ENCODE measurements around the gene CCDC148.

CCDC148 gene

DNA sequence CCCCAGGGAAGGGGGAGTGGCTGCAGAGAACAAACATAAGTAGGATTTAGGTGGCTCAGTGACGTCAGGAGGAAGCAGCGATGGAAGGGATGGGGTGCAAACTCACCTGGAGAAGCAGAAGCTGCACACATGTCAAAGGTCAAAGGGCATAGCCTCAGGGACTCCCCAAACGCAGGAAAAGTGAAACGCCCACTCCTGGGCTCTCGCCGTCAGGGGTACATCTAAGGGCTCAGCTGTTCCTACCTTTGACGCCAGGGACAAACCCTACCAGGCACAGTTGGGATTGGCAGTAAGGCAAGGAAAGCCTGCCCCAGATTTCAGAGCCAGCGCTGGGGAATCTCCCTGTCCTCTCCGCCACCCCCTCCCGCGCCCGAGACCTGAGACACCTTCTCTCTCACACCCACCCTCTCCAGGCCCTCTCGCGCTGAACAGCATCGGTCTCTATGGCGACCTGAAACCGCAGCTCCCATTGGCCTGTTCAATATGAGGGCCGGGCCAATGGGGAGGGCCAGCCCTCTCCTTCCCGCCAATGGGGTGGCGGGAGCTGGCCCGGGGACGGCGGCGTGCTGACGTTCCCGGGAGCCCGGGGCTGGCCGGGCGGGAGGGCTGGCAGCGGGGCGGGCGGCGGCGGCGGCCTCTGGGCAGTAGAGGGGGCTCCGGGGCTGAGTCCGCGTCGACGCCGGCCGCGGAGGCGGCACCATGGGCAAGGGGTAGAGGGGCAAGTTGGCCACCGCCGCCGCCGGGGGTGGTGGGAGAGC is at the start of gene CCDC148, which contains the start of gene PKP4:
Gene CCDC148 (minus strand): TSS at position 445 of the 758 bp plus-strand sequence. CDS start 314 bp downstream, at position 131.
Gene PKP4 (plus strand): TSS at position 644 of the 758 bp plus-strand sequence. CDS start 76,233 bp downstream, outside the sequence.
- peak; percentile 94 for ATAC-seq

DNA sequence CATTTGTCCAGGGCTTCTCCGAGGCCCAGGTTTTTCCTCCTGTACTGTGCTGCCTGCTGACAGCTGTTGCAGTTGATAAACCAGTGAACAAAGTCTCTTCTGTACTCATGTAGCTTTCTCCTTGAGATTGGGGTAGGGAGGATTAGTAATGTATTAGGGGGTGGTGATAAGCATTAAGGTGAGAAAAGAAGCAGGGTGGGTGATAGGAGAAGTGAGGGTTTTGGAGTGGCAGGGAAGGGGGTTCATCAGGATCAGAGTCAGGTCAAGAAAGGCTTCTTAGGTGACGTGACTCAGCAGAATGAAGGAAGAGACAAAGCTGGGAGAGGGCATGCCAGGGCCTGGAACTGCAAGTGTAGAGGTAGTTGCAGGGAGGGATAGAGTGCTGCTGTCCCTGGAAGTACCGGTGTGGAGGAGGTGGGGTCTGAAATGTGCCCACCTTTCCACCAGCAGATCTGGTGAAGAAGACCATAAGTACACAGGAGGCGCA is 48.9 kb upstream of the CCDC148 start:
- Mint-ChIP-seq H3K27me3 (no peaks in the 10 kb centered on the region), H3K9me3 (no peaks in the 10 kb centered on the region), H3K4me3 (no peak overlapping the region), H3K4me1 (peaks cover 6% of the 10 kb centered on the region), H3K27ac (no peak overlapping the region)
- no peak for DNase-seq
- ATAC-seq: no peak

More for the DNA sequence above, at the start of gene CCDC148, which contains the start of gene PKP4:
- Mint-ChIP-seq H3K4me1 (peaks cover 35% of the 10 kb centered on the region), H3K9me3 (no peaks in the 10 kb centered on the region), H3K27me3 (peaks cover 21% of the 10 kb centered on the region), H3K27ac (peak within 1 kb of the TSS; percentile 38 to 94), H3K4me3 (peak within 1 kb of the TSS; percentile 90)
- DNase-seq: peak; percentile 85 to 93

DNA sequence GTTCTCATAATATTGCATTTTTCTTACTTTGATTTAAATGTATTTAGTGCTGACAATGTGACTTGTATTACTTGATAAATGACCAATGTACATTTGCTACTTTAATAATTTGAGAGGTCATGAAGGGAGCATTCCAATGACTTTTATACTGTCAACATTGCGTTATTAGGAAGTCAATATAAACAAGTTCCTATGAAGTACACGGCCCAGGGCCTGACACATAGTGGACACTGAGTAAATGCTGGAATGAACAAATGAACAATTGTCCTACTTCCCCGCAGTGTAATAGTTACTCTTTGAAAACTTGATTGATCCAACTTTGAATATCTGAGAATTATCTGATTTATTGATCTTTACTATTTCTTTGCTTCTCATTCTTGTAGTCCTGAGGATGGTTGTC is 47.5 kb upstream of the CCDC148 start:
- ATAC-seq (no peak), DNase-seq (no peak)
- no peaks in the 10 kb centered on the region for H3K9me3 Mint-ChIP-seq
- H3K4me1 Mint-ChIP-seq: peaks cover 6% of the 10 kb centered on the region
- H3K27me3 Mint-ChIP-seq: no peaks in the 10 kb centered on the region
- H3K27ac Mint-ChIP-seq: no peak overlapping the region
- no peak overlapping the region for H3K4me3 Mint-ChIP-seq

DNA sequence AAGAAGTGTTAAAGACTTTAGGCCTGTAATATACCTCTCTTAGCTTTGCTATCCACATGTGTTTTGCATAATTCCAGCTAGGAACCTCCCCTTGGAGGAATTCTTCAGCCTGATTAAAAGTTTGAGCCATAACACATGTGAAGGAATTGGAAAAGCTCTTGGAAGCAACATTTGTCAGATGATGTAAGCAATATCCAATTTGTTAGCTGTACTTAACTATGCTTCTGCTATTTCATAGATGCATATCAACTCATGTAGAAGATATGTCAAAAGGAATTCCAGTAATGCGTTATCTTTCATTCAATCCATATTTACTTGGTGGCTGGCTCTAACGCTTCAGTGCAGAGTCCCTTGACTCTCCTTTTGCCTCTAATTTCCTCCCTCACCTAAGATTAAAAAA is 46.4 kb upstream of the CCDC148 start:
- peaks cover 6% of the 10 kb centered on the region for H3K4me1 Mint-ChIP-seq
- DNase-seq (no peak), ATAC-seq (no peak)
- H3K27me3 Mint-ChIP-seq: no peaks in the 10 kb centered on the region
- H3K4me3 Mint-ChIP-seq: no peak overlapping the region
- no peak overlapping the region for H3K27ac Mint-ChIP-seq
- H3K9me3 Mint-ChIP-seq: no peaks in the 10 kb centered on the region

DNA sequence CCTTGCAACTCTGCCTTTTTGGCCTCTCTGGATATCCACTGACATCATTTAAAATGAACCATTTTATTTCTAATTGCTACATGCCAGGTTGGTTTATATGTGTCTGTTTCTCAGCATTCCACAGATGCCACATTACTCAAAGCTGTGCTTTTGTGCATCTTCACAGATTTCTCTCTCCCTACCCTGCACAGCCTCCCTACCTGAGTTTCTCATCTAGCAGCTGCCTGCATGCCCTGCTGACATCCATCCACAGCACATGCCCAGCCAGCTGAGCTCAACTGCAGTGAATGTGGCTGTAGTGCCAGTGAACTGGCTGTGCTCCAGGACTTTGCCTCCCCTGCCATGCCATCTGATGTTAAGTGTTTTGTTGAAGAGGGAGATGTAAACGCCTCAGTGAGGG is 44.7 kb upstream of the CCDC148 start:
- Mint-ChIP-seq H3K27ac (no peak overlapping the region), H3K9me3 (no peaks in the 10 kb centered on the region), H3K4me3 (no peak overlapping the region), H3K4me1 (peaks cover 11% of the 10 kb centered on the region), H3K27me3 (no peaks in the 10 kb centered on the region)
- ATAC-seq (no peak), DNase-seq (no peak)

DNA sequence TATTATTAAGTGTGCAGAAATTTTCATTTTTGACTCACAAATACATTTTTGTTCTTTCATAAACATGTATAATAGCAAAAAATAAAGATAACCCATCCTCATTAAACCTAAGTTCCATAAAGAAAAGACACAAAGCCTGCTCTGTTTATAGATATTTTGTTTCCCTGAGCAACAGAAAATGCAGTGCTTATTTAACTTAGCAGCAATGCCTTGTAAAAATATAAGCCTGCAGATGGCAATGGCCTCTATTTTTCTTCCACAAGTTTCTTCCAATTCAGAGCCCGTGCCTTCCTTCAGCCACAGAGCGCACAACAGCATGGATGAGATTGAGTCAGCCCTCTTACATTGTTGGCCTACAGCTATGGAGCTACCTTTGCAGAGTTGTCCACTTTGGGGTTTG is 43.8 kb upstream of the CCDC148 start:
- no peak for DNase-seq
- Mint-ChIP-seq H3K27me3 (no peaks in the 10 kb centered on the region), H3K4me3 (no peak overlapping the region), H3K4me1 (peaks cover 7% of the 10 kb centered on the region), H3K9me3 (no peaks in the 10 kb centered on the region), H3K27ac (no peak overlapping the region)
- no peak for ATAC-seq

DNA sequence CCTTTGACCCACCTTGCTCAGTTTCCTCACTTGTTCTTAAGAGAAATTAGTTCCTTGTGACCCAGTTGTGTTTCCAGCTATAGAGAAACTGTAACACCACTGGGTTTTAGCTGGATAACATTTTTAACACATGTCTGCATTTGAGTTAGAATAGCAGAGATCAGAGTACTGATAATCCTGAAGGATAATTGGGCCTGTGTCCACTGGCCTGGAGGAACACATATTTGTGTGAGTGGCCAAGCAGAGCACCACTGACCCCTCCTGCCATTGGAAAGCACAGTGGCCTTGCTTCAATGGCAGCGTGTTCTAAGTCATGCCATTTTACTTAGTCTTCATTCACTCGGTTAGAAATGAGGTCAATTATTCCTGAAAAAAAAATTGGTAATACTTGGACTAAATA is 42.8 kb upstream of the CCDC148 start:
- peak overlapping the region in 1 of 2 donors; percentile 36 for H3K27ac Mint-ChIP-seq
- no peaks in the 10 kb centered on the region for H3K9me3 Mint-ChIP-seq
- ATAC-seq (no peak), DNase-seq (no peak)
- H3K27me3 Mint-ChIP-seq: no peaks in the 10 kb centered on the region
- H3K4me1 Mint-ChIP-seq: peaks cover 5% of the 10 kb centered on the region
- H3K4me3 Mint-ChIP-seq: no peak overlapping the region

DNA sequence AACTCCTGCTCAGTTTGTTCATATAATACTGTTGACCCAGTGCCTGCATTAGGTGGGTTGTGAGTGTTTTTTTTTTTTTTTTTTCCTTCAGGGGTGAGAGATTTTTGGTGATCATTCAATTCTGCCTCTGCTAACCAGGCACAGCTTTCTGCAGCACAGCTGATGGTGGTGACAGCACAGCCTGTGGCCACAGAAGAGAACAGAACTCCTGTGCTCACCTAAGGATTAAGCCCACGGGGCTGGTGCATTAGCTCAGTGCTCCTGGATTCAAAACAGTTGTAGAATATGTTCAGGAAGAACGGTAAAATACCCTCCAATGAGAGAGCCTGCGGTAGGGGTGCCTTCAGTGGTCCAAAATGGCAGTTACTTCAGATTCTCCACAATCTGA is 42.2 kb upstream of the CCDC148 start:
- no peak for DNase-seq
- ATAC-seq: no peak
- no peaks in the 10 kb centered on the region for H3K9me3 Mint-ChIP-seq
- no peaks in the 10 kb centered on the region for H3K27me3 Mint-ChIP-seq
- no peak overlapping the region for H3K27ac Mint-ChIP-seq
- no peak overlapping the region for H3K4me3 Mint-ChIP-seq
- peaks cover 5% of the 10 kb centered on the region for H3K4me1 Mint-ChIP-seq

DNA sequence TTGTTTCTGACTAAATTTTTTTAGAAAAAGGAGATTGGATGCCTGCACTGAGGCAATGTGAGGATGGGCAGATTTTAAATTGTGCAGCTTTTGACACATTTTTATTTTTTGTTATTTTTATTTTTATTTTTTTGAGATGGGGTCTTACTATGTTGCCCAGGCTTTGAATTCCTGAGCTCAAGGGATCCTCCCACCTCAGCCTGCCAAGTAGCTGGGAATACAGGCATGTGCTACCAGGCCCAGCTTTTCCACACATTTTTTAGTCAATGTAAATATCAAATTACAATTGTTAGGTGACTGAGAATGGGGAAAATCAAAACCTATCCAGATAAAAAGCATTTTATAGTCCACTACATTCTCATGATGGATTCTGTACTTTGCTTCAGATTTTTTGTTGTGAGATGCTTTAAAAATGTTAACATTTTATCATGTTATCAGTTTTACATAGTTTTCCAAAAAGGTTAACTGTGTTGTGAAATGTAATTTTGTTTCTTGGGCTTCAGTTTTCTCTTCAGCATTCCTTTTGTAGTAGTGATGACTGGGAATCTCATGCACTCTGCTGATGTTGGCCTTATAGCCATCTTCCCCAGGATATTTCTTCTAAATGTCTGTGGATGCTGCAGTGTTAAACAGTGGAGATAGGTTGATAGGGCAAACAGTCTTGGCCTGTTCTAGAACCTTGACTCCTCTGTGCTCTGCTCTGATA is 41.6 kb upstream of the CCDC148 start:
- ATAC-seq (no peak), DNase-seq (no peak)
- no peaks in the 10 kb centered on the region for H3K27me3 Mint-ChIP-seq
- no peaks in the 10 kb centered on the region for H3K9me3 Mint-ChIP-seq
- H3K4me1 Mint-ChIP-seq: peaks cover 5% of the 10 kb centered on the region
- no peak overlapping the region for H3K27ac Mint-ChIP-seq
- no peak overlapping the region for H3K4me3 Mint-ChIP-seq

DNA sequence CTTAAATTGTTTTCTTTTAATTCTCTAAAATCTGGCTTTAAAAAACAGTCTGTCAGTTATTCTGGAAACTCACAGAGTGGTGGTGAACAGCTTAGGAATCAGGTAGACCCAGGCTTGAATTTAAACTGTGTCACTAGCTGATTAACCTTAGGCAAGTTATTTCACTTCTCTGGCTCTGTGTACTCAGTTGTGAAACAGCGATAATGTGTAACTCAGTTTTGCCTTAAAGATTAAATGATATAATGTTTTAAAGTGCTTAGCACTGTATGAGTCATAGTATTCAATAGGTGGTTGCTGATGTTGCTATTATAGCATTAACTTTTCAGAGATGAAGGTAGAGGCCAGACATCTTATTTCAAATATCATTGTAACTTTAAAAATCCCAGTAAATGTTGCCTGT is 40.9 kb upstream of the CCDC148 start:
- Mint-ChIP-seq H3K4me1 (peaks cover 5% of the 10 kb centered on the region), H3K27me3 (no peaks in the 10 kb centered on the region), H3K27ac (peak overlapping the region in 1 of 2 donors; percentile 73), H3K9me3 (no peaks in the 10 kb centered on the region), H3K4me3 (no peak overlapping the region)
- DNase-seq (no peak), ATAC-seq (no peak)

DNA sequence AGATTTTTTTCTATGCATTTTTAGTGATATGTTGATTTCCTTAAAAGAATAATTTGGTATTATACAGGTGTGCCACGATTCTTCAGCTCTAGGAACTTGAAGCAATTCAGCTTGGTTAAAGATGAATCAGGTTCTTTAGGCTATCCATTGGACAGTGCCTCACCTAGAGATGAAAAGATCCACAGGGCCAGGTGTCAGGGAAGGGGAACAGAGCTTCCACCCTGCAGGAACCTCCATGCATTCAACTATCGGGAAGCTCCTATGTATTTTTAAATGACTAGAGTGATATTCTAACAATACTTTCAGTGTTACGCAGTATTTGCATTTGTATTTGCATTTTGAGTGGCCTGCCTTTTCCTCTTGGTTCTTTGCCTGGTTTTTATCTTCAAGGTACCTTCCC is 40.4 kb upstream of the CCDC148 start:
- DNase-seq: no peak
- ATAC-seq: no peak
- Mint-ChIP-seq H3K9me3 (no peaks in the 10 kb centered on the region), H3K27ac (no peak overlapping the region), H3K27me3 (no peaks in the 10 kb centered on the region), H3K4me3 (no peak overlapping the region), H3K4me1 (peaks cover 5% of the 10 kb centered on the region)

DNA sequence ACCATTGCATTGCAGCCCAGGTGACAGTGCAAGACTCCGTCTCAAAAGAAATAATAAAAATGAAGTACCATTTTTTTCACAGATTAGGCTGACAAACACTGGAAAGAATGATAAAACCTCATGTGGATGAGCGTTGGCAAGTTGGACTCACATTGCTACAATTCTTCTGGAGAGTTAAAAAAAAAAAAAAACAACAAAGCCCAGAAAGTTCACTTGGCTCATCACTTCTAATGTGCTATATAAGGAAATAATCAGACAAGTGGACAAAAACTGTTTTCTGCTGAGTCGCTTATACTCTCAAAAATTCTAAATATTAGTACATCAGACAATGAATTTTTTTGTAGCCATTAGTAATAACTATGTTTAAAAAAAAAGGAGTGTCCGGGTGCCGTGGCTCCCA is 38.6 kb upstream of the CCDC148 start:
- Mint-ChIP-seq H3K4me1 (peaks cover 5% of the 10 kb centered on the region), H3K9me3 (no peaks in the 10 kb centered on the region), H3K27ac (no peak overlapping the region), H3K4me3 (no peak overlapping the region), H3K27me3 (no peaks in the 10 kb centered on the region)
- DNase-seq: no peak
- no peak for ATAC-seq

DNA sequence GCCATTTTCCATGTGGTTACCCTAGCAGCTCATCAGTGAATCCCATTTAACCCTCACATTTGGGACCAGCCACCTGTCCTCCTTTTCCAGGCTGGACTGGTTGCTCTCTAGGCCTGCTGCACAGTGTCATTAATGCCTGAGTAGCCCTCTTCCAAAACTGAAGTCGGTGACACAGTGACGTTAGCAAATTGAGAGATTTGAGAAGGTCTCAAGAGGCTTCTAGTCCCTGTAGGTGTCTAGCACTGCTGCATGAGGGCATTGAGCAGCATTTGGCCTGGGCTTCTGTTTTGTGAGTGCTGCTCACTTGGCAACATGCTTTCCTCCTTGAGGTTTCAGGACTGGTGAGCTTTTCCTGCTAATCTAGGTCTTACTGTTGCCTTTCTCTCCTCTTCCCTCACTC is 36.9 kb upstream of the CCDC148 start:
- Mint-ChIP-seq H3K27me3 (no peaks in the 10 kb centered on the region), H3K9me3 (no peaks in the 10 kb centered on the region), H3K27ac (peak overlapping the region in 1 of 2 donors; percentile 42), H3K4me1 (peaks cover 5% of the 10 kb centered on the region), H3K4me3 (no peak overlapping the region)
- DNase-seq: no peak
- ATAC-seq: no peak

DNA sequence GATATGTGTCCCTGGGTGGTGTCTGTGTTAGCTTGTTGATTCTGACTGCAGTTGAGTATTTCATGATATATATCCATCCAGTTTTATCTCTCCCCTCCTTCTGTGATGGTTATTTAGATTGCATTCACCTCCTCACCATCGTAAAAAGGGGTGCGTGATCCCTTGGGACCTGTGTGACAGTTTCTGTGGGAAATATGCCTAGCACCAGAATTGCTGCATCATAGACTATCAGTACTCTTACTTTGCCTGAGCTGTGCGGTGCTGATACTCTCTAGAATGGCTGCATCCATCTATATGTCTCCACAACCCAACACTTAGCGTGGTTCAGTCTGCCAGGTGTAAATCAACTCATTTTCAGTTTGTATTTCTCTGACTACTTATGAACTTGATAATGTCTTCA is 34.5 kb upstream of the CCDC148 start:
- DNase-seq: no peak
- no peaks in the 10 kb centered on the region for H3K9me3 Mint-ChIP-seq
- no peaks in the 10 kb centered on the region for H3K27me3 Mint-ChIP-seq
- H3K4me3 Mint-ChIP-seq: no peak overlapping the region
- peaks cover 8% of the 10 kb centered on the region for H3K4me1 Mint-ChIP-seq
- no peak for ATAC-seq
- H3K27ac Mint-ChIP-seq: no peak overlapping the region

DNA sequence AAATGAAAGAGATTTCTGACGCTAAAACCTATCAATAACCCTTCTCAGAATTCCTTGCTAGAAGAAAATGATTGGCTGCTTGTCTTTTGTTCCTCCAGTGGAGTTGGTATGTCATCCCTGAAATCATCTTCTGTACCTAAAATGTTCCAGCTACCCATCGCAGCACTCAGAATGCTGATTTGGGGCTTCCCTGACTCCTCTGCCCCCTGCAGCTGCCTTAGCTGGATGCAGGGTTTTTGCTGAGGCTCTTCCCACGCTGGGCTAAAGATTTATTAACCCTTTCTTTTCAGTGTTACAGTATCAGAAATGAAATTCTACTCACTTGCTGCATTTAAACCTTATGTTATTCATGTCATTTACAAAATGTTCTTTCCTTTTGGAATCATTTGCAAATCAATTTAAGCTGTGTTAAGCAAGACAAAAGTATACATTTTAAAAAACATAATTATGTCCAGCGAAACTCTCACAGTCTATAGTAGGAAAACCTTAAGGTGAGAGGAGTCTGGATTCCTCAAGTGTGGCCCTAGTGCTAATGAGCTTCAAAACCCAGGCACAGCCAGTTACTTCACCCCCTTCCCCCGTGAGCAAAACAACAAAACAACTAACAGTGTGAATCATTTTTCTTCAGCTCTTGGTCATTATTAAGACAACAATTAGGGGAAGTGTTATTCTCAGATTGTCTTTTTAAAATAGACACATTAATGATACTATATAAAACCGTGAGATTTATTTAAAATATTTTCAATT is 33.0 kb upstream of the CCDC148 start:
- Mint-ChIP-seq H3K4me1 (peaks cover 14% of the 10 kb centered on the region), H3K27ac (no peak overlapping the region), H3K9me3 (no peaks in the 10 kb centered on the region), H3K27me3 (no peaks in the 10 kb centered on the region), H3K4me3 (no peak overlapping the region)
- no peak for DNase-seq
- no peak for ATAC-seq

All from stimulated activated naive CD8-positive, alpha-beta T cell treated with anti-CD3 and anti-CD28 coated beads, Interleukin-15, amount 100 ng/mL, for 72 hours (primary cell).